Mucosa of rectum (tissue), 2 donors: ENCODE measurements around the gene TTLL10.

Experiments used
- H3K27ac ChIP-seq, 2 donors: one replicate each; pipeline ENCODE4 v1.7.0; 2013; ENCODE audit warnings: inconsistent platforms in 2 of 2, low read depth in 2 of 2, low read length in 2 of 2
- H3K27me3 ChIP-seq, 2 donors: one replicate each; pipeline ENCODE4 v1.7.0; 2013; ENCODE audit warnings: low read length in 2 of 2; ENCODE audit not compliant: control insufficient read depth in 2 of 2, insufficient read depth in 2 of 2
- H3K36me3 ChIP-seq, 2 donors: one replicate each; pipeline ENCODE4 v1.7.0; 2013; ENCODE audit warnings: low read length in 2 of 2; ENCODE audit not compliant: control insufficient read depth in 2 of 2, insufficient read depth in 2 of 2
- H3K4me1 ChIP-seq, 2 donors: one replicate each; pipeline ENCODE4 v1.7.0; 2013; ENCODE audit warnings: low read length in 2 of 2, mild to moderate bottlenecking in 1 of 2; ENCODE audit not compliant: control insufficient read depth in 2 of 2, insufficient read depth in 2 of 2
- H3K4me3 ChIP-seq, 2 donors: one replicate each; pipeline ENCODE4 v1.7.0; 2013; ENCODE audit warnings: low read length in 2 of 2
- H3K9ac ChIP-seq, 2 donors: one replicate each; pipeline ENCODE4 v1.7.0; 2013; ENCODE audit warnings: low read length in 2 of 2, low read depth in 1 of 2, mild to moderate bottlenecking in 1 of 2
- H3K9me3 ChIP-seq, 2 donors: one replicate each; pipeline ENCODE4 v1.7.0; 2013; ENCODE audit warnings: low read length in 2 of 2; ENCODE audit not compliant: control insufficient read depth in 2 of 2
- donor health status: healthy.
- donor health status: Normal muscosa, but diverticular disease.

Gene TTLL10

GRCh38 chr1:1205769-1206375 lies 32.2 kb downstream of the TTLL10 start:
- peaks cover 9 to 14% of the 10 kb centered on the region in 2 donors for H3K4me1 ChIP-seq
- H3K27ac ChIP-seq, result no peak overlapping the region

GRCh38 chr1:1206376-1206965 lies 32.8 kb downstream of the TTLL10 start, which contains the start of gene TNFRSF18:
Gene TNFRSF18, minus strand, starts transcription at chr1:1206592. Its CDS starts 21 bp downstream, at chr1:1206571.
- Histone ChIP-seq H3K27ac (peak within 1 kb of the TSS in 1 of 2 donors; percentile 32), H3K9me3 (no peaks in the 10 kb centered on the region), H3K36me3 (no peaks in the 10 kb centered on the region), H3K4me3 (peak within 1 kb of the TSS; percentile 5 to 37), H3K27me3 (peaks cover 14 to 38% of the 10 kb centered on the region in 2 donors), H3K4me1 (peaks cover 9 to 14% of the 10 kb centered on the region in 2 donors), H3K9ac (peak within 1 kb of the TSS in 1 of 2 donors; percentile 33)

More at GRCh38 chr1:1205769-1206375, 32.2 kb downstream of the TTLL10 start:
- Histone ChIP-seq H3K27me3 (peaks cover 14 to 38% of the 10 kb centered on the region in 2 donors), H3K9me3 (no peaks in the 10 kb centered on the region), H3K36me3 (no peaks in the 10 kb centered on the region), H3K4me3 (peak overlapping the region in 1 of 2 donors; percentile 26), H3K9ac (peak overlapping the region in 1 of 2 donors; percentile 33)

GRCh38 chr1:1206966-1207531 lies 33.4 kb downstream of the TTLL10 start:
- Histone ChIP-seq H3K36me3 (no peaks in the 10 kb centered on the region), H3K4me3 (no peak overlapping the region), H3K9me3 (no peaks in the 10 kb centered on the region), H3K27me3 (peaks cover 14 to 38% of the 10 kb centered on the region in 2 donors), H3K27ac (peak overlapping the region in 1 of 2 donors; percentile 32), H3K9ac (no peak overlapping the region), H3K4me1 (peaks cover 9 to 14% of the 10 kb centered on the region in 2 donors)

GRCh38 chr1:1207571-1207892 lies 33.9 kb downstream of the TTLL10 start:
- H3K9me3 ChIP-seq, result no peaks in the 10 kb centered on the region
- H3K27me3 ChIP-seq, result peaks cover 14 to 38% of the 10 kb centered on the region in 2 donors
- H3K36me3 ChIP-seq, result no peaks in the 10 kb centered on the region
- H3K9ac ChIP-seq, result no peak overlapping the region
- H3K4me3 ChIP-seq, result no peak overlapping the region
- peak overlapping the region in 1 of 2 donors; percentile 22 for H3K27ac ChIP-seq
- peaks cover 9 to 16% of the 10 kb centered on the region in 2 donors for H3K4me1 ChIP-seq

- Histone ChIP-seq H3K36me3 (no peaks in the 10 kb centered on the region), H3K27ac (peak overlapping the region; percentile 37 to 74), H3K9ac (peak overlapping the region in 1 of 2 donors; percentile 65), H3K27me3 (peaks cover 14 to 38% of the 10 kb centered on the region in 2 donors), H3K4me1 (peaks cover 14 to 16% of the 10 kb centered on the region in 2 donors), H3K9me3 (no peaks in the 10 kb centered on the region), H3K4me3 (peak overlapping the region in 1 of 2 donors; percentile 30)
Observed at GRCh38 chr1:1208713-1209433, 35.2 kb downstream of the TTLL10 start.

- no peak overlapping the region for H3K4me3 ChIP-seq
- peaks cover 9 to 26% of the 10 kb centered on the region in 2 donors for H3K27me3 ChIP-seq
- no peaks in the 10 kb centered on the region for H3K36me3 ChIP-seq
- no peak overlapping the region for H3K9ac ChIP-seq
- no peaks in the 10 kb centered on the region for H3K9me3 ChIP-seq
- no peak overlapping the region for H3K27ac ChIP-seq
- H3K4me1 ChIP-seq, result peaks cover 12 to 14% of the 10 kb centered on the region in 2 donors
Observed at GRCh38 chr1:1210726-1211540, 37.3 kb downstream of the TTLL10 start.

GRCh38 chr1:1211541-1212441 lies 38.1 kb downstream of the TTLL10 start:
- no peak overlapping the region for H3K27ac ChIP-seq
- no peak overlapping the region for H3K9ac ChIP-seq
- peaks cover 5 to 18% of the 10 kb centered on the region in 2 donors for H3K27me3 ChIP-seq
- peaks cover 3 to 6% of the 10 kb centered on the region in 2 donors for H3K36me3 ChIP-seq
- peaks cover 8 to 10% of the 10 kb centered on the region in 2 donors for H3K4me1 ChIP-seq
- H3K9me3 ChIP-seq, result no peaks in the 10 kb centered on the region
- H3K4me3 ChIP-seq, result no peak overlapping the region

- peaks cover 8 to 10% of the 10 kb centered on the region in 2 donors for H3K4me1 ChIP-seq
- H3K4me3 ChIP-seq, result peak overlapping the region; percentile 13 to 16
- peak overlapping the region in 1 of 2 donors; percentile 26 for H3K9ac ChIP-seq
- peaks cover 2 to 13% of the 10 kb centered on the region in 2 donors for H3K27me3 ChIP-seq
- no peaks in the 10 kb centered on the region for H3K9me3 ChIP-seq
- H3K27ac ChIP-seq, result peak overlapping the region; percentile 29 to 48
- H3K36me3 ChIP-seq, result peaks cover 8 to 12% of the 10 kb centered on the region in 2 donors
Observed at GRCh38 chr1:1212780-1213344, 39.2 kb downstream of the TTLL10 start.
